ENCODE measurements around the gene MEAK7. TPM values are rescaled to one million over a fixed set of nuclear protein-coding genes. Genes with fewer than 3 reads are reported as not detected.
"Not testable (repeated sequence)": the region's sequence is repeated elsewhere in the genome, so short reads cannot be mapped to it uniquely, and the experiment has no call there.

The MEAK7 gene
- total and polyA plus RNA-seq, 2 donors (not counting 1 experiment from before 2014, with no cell fraction given), result 17.3 to 23.4 TPM

DNA sequence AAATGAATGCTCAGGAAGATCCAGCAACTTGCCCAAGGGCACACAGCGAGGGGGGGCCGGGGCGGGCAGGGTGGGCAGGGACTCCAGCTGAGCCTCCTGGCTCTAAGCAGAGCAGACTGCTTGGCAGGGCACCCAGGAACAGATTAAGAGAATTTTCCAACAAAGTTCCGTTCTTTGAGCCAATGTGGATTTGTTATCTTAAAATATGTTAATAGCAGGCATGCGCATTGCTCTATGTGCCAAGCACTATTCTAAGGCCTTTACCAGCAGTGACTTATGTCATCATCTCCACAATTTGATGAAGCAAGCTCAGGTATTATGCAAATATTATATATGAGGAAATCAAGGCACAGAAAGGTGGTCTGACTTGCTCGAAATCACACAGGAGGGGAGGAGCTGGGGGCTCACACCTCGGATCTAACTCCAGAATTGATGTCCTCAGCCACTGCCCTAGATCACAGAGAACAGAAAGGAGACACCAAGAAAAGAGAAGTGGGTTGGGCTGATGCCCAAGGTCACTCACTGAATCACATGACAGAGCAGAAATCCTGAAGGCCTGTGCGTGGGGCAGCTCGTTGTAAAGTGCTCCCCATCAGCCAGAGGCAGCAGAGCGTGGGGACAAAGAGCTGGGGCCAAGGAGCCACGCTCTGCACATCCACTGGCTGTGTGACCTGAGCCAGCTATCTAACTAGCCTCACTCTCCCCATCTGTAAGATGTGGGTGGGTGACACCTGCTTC is 23.2 kb upstream of the MEAK7 start:
- TF ChIP-seq EZH2 (IDR thresholded peaks at IDR 0.05; ENCODE audit: low read length, missing control alignments), result no peak
- TF ChIP-seq, protein P1, sequence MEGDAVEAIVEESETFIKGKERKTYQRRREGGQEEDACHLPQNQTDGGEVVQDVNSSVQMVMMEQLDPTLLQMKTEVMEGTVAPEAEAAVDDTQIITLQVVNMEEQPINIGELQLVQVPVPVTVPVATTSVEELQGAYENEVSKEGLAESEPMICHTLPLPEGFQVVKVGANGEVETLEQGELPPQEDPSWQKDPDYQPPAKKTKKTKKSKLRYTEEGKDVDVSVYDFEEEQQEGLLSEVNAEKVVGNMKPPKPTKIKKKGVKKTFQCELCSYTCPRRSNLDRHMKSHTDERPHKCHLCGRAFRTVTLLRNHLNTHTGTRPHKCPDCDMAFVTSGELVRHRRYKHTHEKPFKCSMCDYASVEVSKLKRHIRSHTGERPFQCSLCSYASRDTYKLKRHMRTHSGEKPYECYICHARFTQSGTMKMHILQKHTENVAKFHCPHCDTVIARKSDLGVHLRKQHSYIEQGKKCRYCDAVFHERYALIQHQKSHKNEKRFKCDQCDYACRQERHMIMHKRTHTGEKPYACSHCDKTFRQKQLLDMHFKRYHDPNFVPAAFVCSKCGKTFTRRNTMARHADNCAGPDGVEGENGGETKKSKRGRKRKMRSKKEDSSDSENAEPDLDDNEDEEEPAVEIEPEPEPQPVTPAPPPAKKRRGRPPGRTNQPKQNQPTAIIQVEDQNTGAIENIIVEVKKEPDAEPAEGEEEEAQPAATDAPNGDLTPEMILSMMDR (conservative IDR thresholded peaks at IDR 0.05 in 1 of 2, IDR thresholded peaks at IDR 0.05 in 1 of 2; ENCODE audit: low read depth in 1 of 2, low read length in 2 of 2), result no peak
- no peak for DNase-seq (ENCODE audit: low read depth in 2 of 2)
- Histone ChIP-seq H3K4me1 (ENCODE audit: control insufficient read depth, extremely low read depth, insufficient read depth, low read length) (peaks cover 20% of the 10 kb centered on the region), H3K4me2 (ENCODE audit: extremely low read depth, insufficient read depth, low read length) (peak overlapping the region; percentile 54), H3K36me3 (ENCODE audit: control insufficient read depth, insufficient read depth, low read length) (no peaks in the 10 kb centered on the region), H3K4me3 (replicated peaks in 1 of 4; ENCODE audit: control extremely low read depth in 1 of 4, insufficient read depth in 1 of 4, low read depth in 3 of 4, low read length in 4 of 4) (no peak overlapping the region), H3K27ac (ENCODE audit: insufficient read depth, low read length) (peak overlapping the region; percentile 71), H4K20me1 (ENCODE audit: control insufficient read depth, extremely low read depth, insufficient read depth, low read length) (no peaks in the 10 kb centered on the region), H3K27me3 (ENCODE audit: control insufficient read depth, insufficient read depth, low read length) (no peaks in the 10 kb centered on the region), H2AFZ (ENCODE audit: low read length) (peak overlapping the region; percentile 93), H3K9me3 (ENCODE audit: control insufficient read depth, insufficient read depth, low read depth, low read length) (no peaks in the 10 kb centered on the region), H3K79me2 (ENCODE audit: control insufficient read depth, insufficient read depth, low read length) (no peaks in the 10 kb centered on the region), H3K9ac (ENCODE audit: insufficient read depth, low read length) (no peak overlapping the region)

DNA sequence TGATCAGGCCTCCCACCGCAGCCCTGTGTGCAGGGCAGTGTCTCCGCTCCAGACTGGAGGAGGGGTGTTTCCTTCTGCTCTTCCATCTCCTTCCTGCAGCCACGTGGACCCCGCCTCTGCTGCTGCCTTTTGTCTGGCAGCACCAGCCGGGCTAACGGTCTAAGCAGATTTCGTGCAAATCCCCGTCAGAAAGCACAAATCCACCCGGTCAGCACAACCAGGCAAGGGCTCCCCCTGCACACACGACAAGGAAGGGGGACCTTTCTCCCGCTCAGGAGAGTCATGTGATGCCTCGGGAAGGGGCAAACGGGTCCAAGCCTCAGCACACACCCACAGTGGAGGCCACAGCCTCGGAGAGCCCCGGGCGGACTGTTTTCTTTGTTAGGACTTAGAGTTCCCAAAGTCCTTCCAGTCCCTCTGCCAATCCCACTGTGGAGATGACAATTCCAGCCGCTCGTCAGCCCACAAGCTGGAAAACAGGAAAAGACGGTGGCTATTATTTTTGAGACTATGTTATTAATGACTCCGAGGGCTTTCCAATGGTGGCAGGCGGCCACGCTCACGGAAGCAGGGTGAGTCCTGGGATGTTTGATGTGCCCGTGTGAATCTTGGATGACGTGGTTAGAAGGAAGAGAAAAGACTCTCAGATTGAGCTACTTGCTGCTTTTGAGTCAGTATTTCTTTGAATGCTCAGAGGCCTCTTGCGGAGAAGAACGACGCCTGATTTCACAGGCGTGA is 22.5 kb upstream of the MEAK7 start:
- H3K4me3 ChIP-seq (replicated peaks in 1 of 4; ENCODE audit: control extremely low read depth in 1 of 4, insufficient read depth in 1 of 4, low read depth in 3 of 4, low read length in 4 of 4), result peak overlapping the region in 3 of 4 experiments; percentile 7 to 28 (median 9)
- peaks cover 14% of the 10 kb centered on the region for H3K4me1 ChIP-seq (ENCODE audit: control insufficient read depth, extremely low read depth, insufficient read depth, low read length)
- DNase-seq (ENCODE audit: low read depth in 2 of 2), result peak; percentile 49 to 85
- peak overlapping the region; percentile 71 for H3K27ac ChIP-seq (ENCODE audit: insufficient read depth, low read length)
- H4K20me1 ChIP-seq (ENCODE audit: control insufficient read depth, extremely low read depth, insufficient read depth, low read length), result no peaks in the 10 kb centered on the region
- peak overlapping the region; percentile 37 for H3K9ac ChIP-seq (ENCODE audit: insufficient read depth, low read length)
- H3K9me3 ChIP-seq (ENCODE audit: control insufficient read depth, insufficient read depth, low read depth, low read length), result no peaks in the 10 kb centered on the region
- peak overlapping the region; percentile 93 for H2AFZ ChIP-seq (ENCODE audit: low read length)
- H3K27me3 ChIP-seq (ENCODE audit: control insufficient read depth, insufficient read depth, low read length), result no peaks in the 10 kb centered on the region
- H3K79me2 ChIP-seq (ENCODE audit: control insufficient read depth, insufficient read depth, low read length), result no peaks in the 10 kb centered on the region
- no peak for TF ChIP-seq EZH2 (IDR thresholded peaks at IDR 0.05; ENCODE audit: low read length, missing control alignments)
- TF ChIP-seq, protein P1 (conservative IDR thresholded peaks at IDR 0.05 in 1 of 2, IDR thresholded peaks at IDR 0.05 in 1 of 2; ENCODE audit: low read depth in 1 of 2, low read length in 2 of 2), result no peak
- H3K36me3 ChIP-seq (ENCODE audit: control insufficient read depth, insufficient read depth, low read length), result no peaks in the 10 kb centered on the region
- peak overlapping the region; percentile 54 for H3K4me2 ChIP-seq (ENCODE audit: extremely low read depth, insufficient read depth, low read length)

DNA sequence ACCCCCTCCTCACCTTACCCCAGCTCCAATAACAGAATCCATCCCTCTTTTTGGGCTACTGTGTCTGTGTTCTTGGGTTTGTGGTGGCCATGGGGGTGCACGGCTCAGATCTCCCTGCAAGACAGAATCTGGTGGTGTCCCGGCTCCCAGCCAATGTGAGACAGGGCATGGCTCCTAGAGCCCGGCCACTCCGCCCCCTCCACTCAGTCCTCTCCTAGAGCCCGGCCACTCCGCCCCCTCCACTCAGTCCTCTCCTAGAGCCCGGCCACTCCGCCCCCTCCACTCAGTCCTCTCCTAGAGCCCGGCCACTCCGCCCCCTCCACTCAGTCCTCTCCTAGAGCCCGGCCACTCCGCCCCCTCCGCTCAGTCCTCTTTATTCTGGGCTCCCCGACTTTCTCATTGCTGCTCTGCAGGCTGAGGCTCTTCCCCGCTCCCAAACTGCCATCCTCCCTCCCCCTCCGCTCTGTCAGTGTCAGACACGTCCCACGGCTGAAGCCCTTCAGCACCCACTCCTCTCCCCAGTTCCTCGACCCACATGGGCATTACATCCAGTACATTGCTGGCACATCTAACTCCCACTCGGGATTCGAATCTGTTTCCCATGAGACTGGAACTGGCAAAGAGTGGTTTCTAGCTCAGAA is 20.6 kb upstream of the MEAK7 start:
- H3K36me3 ChIP-seq (ENCODE audit: control insufficient read depth, insufficient read depth, low read length); H3K27ac ChIP-seq (ENCODE audit: insufficient read depth, low read length); H3K9me3 ChIP-seq (ENCODE audit: control insufficient read depth, insufficient read depth, low read depth, low read length); H3K4me2 ChIP-seq (ENCODE audit: extremely low read depth, insufficient read depth, low read length); H3K79me2 ChIP-seq (ENCODE audit: control insufficient read depth, insufficient read depth, low read length); DNase-seq (ENCODE audit: low read depth in 2 of 2); H3K9ac ChIP-seq (ENCODE audit: insufficient read depth, low read length); H4K20me1 ChIP-seq (ENCODE audit: control insufficient read depth, extremely low read depth, insufficient read depth, low read length); H3K4me3 ChIP-seq (replicated peaks in 1 of 4; ENCODE audit: control extremely low read depth in 1 of 4, insufficient read depth in 1 of 4, low read depth in 3 of 4, low read length in 4 of 4); H2AFZ ChIP-seq (ENCODE audit: low read length); H3K4me1 ChIP-seq (ENCODE audit: control insufficient read depth, extremely low read depth, insufficient read depth, low read length); H3K27me3 ChIP-seq (ENCODE audit: control insufficient read depth, insufficient read depth, low read length): not testable (repeated sequence)

Measured in fibroblast of lung (primary cell).